Motor neuron (in vitro differentiated cells): ENCODE data around the gene FAM9C. TPM values are rescaled to one million over a fixed set of nuclear protein-coding genes. Genes with fewer than 3 reads are reported as not detected.
"Not testable (repeated sequence)": the region's sequence is repeated elsewhere in the genome, so short reads cannot be mapped to it uniquely, and the experiment has no call there.

Experiments
- ATAC-seq, 8 experiments: fragments of 200-7000 bp; cut with Tn5 transposase; replicated peaks in 6 of 8; 2 replicates each; pipeline ENCODE4 v1.8.0; 2021; ENCODE audit warnings: mild to moderate bottlenecking in 8 of 8, moderate library complexity in 8 of 8
- H3K27ac ChIP-seq, 2 donors: fragments of 250-450 bp; sonication (Bioruptor Pico); 2 replicates each; pipeline ENCODE4 v1.9.0; 2021; ENCODE audit warnings: antibody characterized with exemption in 2 of 2, mild to moderate bottlenecking in 2 of 2, moderate library complexity in 1 of 2
- H3K4me1 ChIP-seq, 2 donors: fragments of 250-450 bp; sonication (Bioruptor Pico); replicated peaks in 1 of 2; 2 replicates each; pipeline ENCODE4 v1.6.1; 2021; ENCODE audit warnings: antibody characterized with exemption in 2 of 2, mild to moderate bottlenecking in 2 of 2, moderate library complexity in 1 of 2
- H3K4me3 ChIP-seq, 5 donors: fragments of 250-450 bp; sonication (Bioruptor Pico); 2 replicates each; pipeline ENCODE4 v1.9.0; 2021; ENCODE audit warnings: antibody characterized with exemption in 5 of 5, mild to moderate bottlenecking in 5 of 5, moderate library complexity in 4 of 5
- WGBS, 10 experiments: fragments of 450-650 bp; shearing (Covaris generic); methylation state at CpG; one replicate each; pipeline ENCODE4 v1.0.0; 2022; 5-methylcytosine and 5-hydroxymethylcytosine counted together
- in situ Hi-C, 9 experiments: fragments of 400-800 bp; cut with MboI; loops; one replicate each; pipeline ENCODE4 v1.15.0; 2021; ENCODE audit warnings: low sequenced_read_pairs in 9 of 9, low pct_unique_long_range_greater_than_20kb in 2 of 9; ENCODE audit not compliant: unreplicated experiment in 9 of 9
- total RNA-seq, 8 experiments: library from RNA; unstranded; fragments of 300-600 nt; gene quantifications; 2 replicates each; pipeline versions ENCODE4 v1.2.3 to v1.2.4, GENCODE V29; 2022

The FAM9C gene
- under 1 TPM in 6 of 8 experiments, not detected in 2; 0.05 to 0.50 (median 0.17) TPM for total RNA-seq

GRCh38 chrX:13044441-13044840, at the start of gene FAM9C:
Gene FAM9C, minus strand, starts transcription at chrX:13044620. Its CDS starts 831 bp downstream, at chrX:13043789.
- no peak within 1 kb of the TSS for H3K27ac ChIP-seq
- WGBS, 10 experiments, result 100% methylated on average over 1 of the region's 21 CpGs; no CpG with 5 or more reads in 9 of the 10 experiments
- no peak for ATAC-seq
- peaks cover 2 to 3% of the 10 kb centered on the region in 2 donors for H3K4me1 ChIP-seq
- in situ Hi-C loops, result no loop called here
- H3K4me3 ChIP-seq, result no peak within 1 kb of the TSS

- in situ Hi-C loops, result no loop called here
- ATAC-seq, result no peak
These were observed 49.2 kb upstream of the FAM9C start for GRCh38 chrX:13093529-13094140.

GRCh38 chrX:13092455-13092941, 48.1 kb upstream of the FAM9C start:
- ATAC-seq, result no peak
- no peak overlapping the region for H3K27ac ChIP-seq
- H3K4me3 ChIP-seq, result no peak overlapping the region
- 64 to 100% (median 93%) methylated on average over 1 to 3 of the region's 7 CpGs; no CpG with 5 or more reads in 7 of the 10 experiments for WGBS, 10 experiments
- H3K4me1 ChIP-seq, result peaks cover 0 to 6% of the 10 kb centered on the region in 2 donors
- in situ Hi-C loops, result no loop called here

More at GRCh38 chrX:13093529-13094140, 49.2 kb upstream of the FAM9C start:
- WGBS, 10 experiments, result 90 to 100% (median 100%) methylated on average over 1 to 2 of the region's 6 CpGs; no CpG with 5 or more reads in 7 of the 10 experiments
- H3K4me3 ChIP-seq, result no peak overlapping the region
- H3K4me1 ChIP-seq, result peaks cover 0 to 6% of the 10 kb centered on the region in 2 donors
- H3K27ac ChIP-seq, result no peak overlapping the region

GRCh38 chrX:13091111-13091765, 46.8 kb upstream of the FAM9C start:
- 20 to 100% (median 74%) methylated on average over 1 to 6 of the region's 6 CpGs; no CpG with 5 or more reads in 3 of the 10 experiments for WGBS, 10 experiments
- Histone ChIP-seq H3K4me1 (peaks cover 0 to 6% of the 10 kb centered on the region in 2 donors), H3K4me3 (no peak overlapping the region), H3K27ac (no peak overlapping the region)
- in situ Hi-C loops, result no loop called here
- ATAC-seq, result no peak

- Histone ChIP-seq H3K4me3 (no peak overlapping the region), H3K4me1 (peaks cover 0 to 6% of the 10 kb centered on the region in 2 donors), H3K27ac (no peak overlapping the region)
- ATAC-seq, result no peak
- 62 to 100% (median 83%) methylated on average over 2 to 10 of the region's 14 CpGs; no CpG with 5 or more reads in 5 of the 10 experiments for WGBS, 10 experiments
- in situ Hi-C loops, result no loop called here
These were observed 46.1 kb upstream of the FAM9C start for GRCh38 chrX:13090339-13091110.

- Histone ChIP-seq H3K4me3 (no peak overlapping the region), H3K27ac (no peak overlapping the region), H3K4me1 (peaks cover 0 to 6% of the 10 kb centered on the region in 2 donors)
- 80 to 100% (median 93%) methylated on average over 1 of the region's 1 CpG; no CpG with 5 or more reads in 6 of the 10 experiments for WGBS, 10 experiments
- in situ Hi-C loops, result no loop called here
- ATAC-seq, result no peak
These were observed 45.6 kb upstream of the FAM9C start for GRCh38 chrX:13090027-13090338.

GRCh38 chrX:13088156-13088487, 43.7 kb upstream of the FAM9C start:
- ATAC-seq, result no peak
- in situ Hi-C loops, result no loop called here
- no peak overlapping the region for H3K27ac ChIP-seq
- peaks cover 3 to 6% of the 10 kb centered on the region in 2 donors for H3K4me1 ChIP-seq
- no peak overlapping the region for H3K4me3 ChIP-seq
- 92% methylated on average over 5 of the region's 5 CpGs; no CpG with 5 or more reads in 9 of the 10 experiments for WGBS, 10 experiments

GRCh38 chrX:13087322-13088155, 43.1 kb upstream of the FAM9C start:
- H3K4me3 ChIP-seq, result no peak overlapping the region
- in situ Hi-C loops, result no loop called here
- WGBS, 10 experiments, result 61 to 100% (median 93%) methylated on average over 1 to 9 of the region's 10 CpGs; no CpG with 5 or more reads in 3 of the 10 experiments
- H3K4me1 ChIP-seq, result peaks cover 3 to 6% of the 10 kb centered on the region in 2 donors
- ATAC-seq, result no peak
- H3K27ac ChIP-seq, result no peak overlapping the region

- WGBS, 10 experiments, result 57 to 83% methylated on average over 1 to 3 of the region's 8 CpGs; no CpG with 5 or more reads in 8 of the 10 experiments
- H3K4me3 ChIP-seq, ATAC-seq, in situ Hi-C loops, H3K4me1 ChIP-seq, H3K27ac ChIP-seq: not testable (repeated sequence)
These were observed 42.4 kb upstream of the FAM9C start for GRCh38 chrX:13086793-13087321.

GRCh38 chrX:13086076-13086475, 41.7 kb upstream of the FAM9C start:
- peaks cover 3 to 6% of the 10 kb centered on the region in 2 donors for H3K4me1 ChIP-seq
- 69 to 100% (median 94%) methylated on average over 1 to 2 of the region's 2 CpGs; no CpG with 5 or more reads in 3 of the 10 experiments for WGBS, 10 experiments
- in situ Hi-C loops, result no loop called here
- ATAC-seq, result no peak
- H3K4me3 ChIP-seq, result no peak overlapping the region
- H3K27ac ChIP-seq, result no peak overlapping the region

GRCh38 chrX:13085526-13085925, 41.1 kb upstream of the FAM9C start:
- Histone ChIP-seq H3K4me1 (peaks cover 3% of the 10 kb centered on the region in 2 donors), H3K4me3 (no peak overlapping the region)
- in situ Hi-C loops, result no loop called here

GRCh38 chrX:13084611-13085010, 40.2 kb upstream of the FAM9C start:
- Histone ChIP-seq H3K4me1 (peaks cover 0 to 3% of the 10 kb centered on the region in 2 donors), H3K27ac (no peak overlapping the region), H3K4me3 (no peak overlapping the region)
- ATAC-seq, result no peak
- WGBS, 10 experiments, result 63 to 100% (median 100%) methylated on average over 1 of the region's 1 CpG; no CpG with 5 or more reads in 7 of the 10 experiments
- in situ Hi-C loops, result no loop called here

More at GRCh38 chrX:13085526-13085925, 41.1 kb upstream of the FAM9C start:
- 90 to 100% methylated on average over 2 to 5 of the region's 5 CpGs; no CpG with 5 or more reads in 8 of the 10 experiments for WGBS, 10 experiments
- no peak overlapping the region for H3K27ac ChIP-seq
- ATAC-seq, result no peak
